ENCODE measurements around the gene CX3CR1.

DNA sequence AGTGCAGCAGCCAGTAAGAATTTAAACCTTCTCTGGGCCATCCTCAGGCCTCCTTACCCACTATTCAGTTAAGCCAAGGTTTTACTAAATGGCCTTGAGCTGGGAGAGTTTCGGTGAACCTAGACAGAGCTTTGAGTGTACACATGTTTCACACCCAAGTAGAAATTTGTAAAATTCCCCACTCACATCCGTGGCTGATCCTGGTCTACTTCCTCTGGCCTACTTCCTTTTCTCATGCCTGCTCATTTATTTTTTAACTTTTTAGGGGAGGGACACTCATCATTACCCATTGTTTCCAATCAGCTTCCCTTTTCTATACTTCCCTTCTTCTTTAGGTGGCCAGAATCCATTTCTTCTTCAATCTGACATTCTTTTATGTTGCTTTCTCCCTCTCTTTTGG lies 7.6 kb downstream of the CX3CR1 start:
- TF ChIP-seq, protein P1, sequence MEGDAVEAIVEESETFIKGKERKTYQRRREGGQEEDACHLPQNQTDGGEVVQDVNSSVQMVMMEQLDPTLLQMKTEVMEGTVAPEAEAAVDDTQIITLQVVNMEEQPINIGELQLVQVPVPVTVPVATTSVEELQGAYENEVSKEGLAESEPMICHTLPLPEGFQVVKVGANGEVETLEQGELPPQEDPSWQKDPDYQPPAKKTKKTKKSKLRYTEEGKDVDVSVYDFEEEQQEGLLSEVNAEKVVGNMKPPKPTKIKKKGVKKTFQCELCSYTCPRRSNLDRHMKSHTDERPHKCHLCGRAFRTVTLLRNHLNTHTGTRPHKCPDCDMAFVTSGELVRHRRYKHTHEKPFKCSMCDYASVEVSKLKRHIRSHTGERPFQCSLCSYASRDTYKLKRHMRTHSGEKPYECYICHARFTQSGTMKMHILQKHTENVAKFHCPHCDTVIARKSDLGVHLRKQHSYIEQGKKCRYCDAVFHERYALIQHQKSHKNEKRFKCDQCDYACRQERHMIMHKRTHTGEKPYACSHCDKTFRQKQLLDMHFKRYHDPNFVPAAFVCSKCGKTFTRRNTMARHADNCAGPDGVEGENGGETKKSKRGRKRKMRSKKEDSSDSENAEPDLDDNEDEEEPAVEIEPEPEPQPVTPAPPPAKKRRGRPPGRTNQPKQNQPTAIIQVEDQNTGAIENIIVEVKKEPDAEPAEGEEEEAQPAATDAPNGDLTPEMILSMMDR (IDR thresholded peaks at IDR 0.05), result no peak
- no peak for TF ChIP-seq EZH2 (IDR thresholded peaks at IDR 0.05; ENCODE audit: borderline replicate concordance, insufficient read depth, low read depth, low read length, poor library complexity, severe bottlenecking)

Measured in B cell (primary cell).